Memory B cell (primary cell): ENCODE results near the gene TMED10.
"Not testable (repeated sequence)": the region's sequence is repeated elsewhere in the genome, so short reads cannot be mapped to it uniquely, and the experiment has no call there.

Source experiments
- ATAC-seq: fragments of 150-1000 bp; cut with Tn5 transposase; 2 replicates; pipeline ENCODE4 v1.10.0; 2021; ENCODE audit warnings: low read depth, mild to moderate bottlenecking, moderate library complexity
- DNase-seq, 2 donors: peaks; one replicate each; pipeline ENCODE4 v3.0.0; 2022; ENCODE audit warnings: low spot score in 2 of 2
- H3K27ac Mint-ChIP-seq: one replicate; pipeline ENCODE4 v1.8.0; 2022; ENCODE audit warnings: mild to moderate bottlenecking, moderate library complexity, mixed read lengths
- H3K27me3 Mint-ChIP-seq: one replicate; pipeline ENCODE4 v1.8.0; 2022; ENCODE audit warnings: mixed read lengths
- H3K36me3 Mint-ChIP-seq: one replicate; pipeline ENCODE4 v1.8.0; 2022; ENCODE audit warnings: mild to moderate bottlenecking, mixed read lengths
- H3K4me1 Mint-ChIP-seq: one replicate; pipeline ENCODE4 v1.8.0; 2022; ENCODE audit warnings: mixed read lengths
- H3K4me3 Mint-ChIP-seq: one replicate; pipeline ENCODE4 v1.8.0; 2022; ENCODE audit warnings: mild to moderate bottlenecking, moderate library complexity, mixed read lengths
- H3K9me3 Mint-ChIP-seq: one replicate; pipeline ENCODE4 v1.8.0; 2022; ENCODE audit warnings: mixed read lengths

The TMED10 gene

GRCh38 chr14:75141062-75141461 is 35.4 kb downstream of the TMED10 start:
- Mint-ChIP-seq H3K4me3 (no peak overlapping the region), H3K27me3 (no peaks in the 10 kb centered on the region), H3K4me1 (peaks cover 24% of the 10 kb centered on the region), H3K36me3 (peaks cover 3% of the 10 kb centered on the region), H3K27ac (peak overlapping the region; percentile 18), H3K9me3 (no peaks in the 10 kb centered on the region)
- DNase-seq = no peak
- no peak for ATAC-seq

DNA sequence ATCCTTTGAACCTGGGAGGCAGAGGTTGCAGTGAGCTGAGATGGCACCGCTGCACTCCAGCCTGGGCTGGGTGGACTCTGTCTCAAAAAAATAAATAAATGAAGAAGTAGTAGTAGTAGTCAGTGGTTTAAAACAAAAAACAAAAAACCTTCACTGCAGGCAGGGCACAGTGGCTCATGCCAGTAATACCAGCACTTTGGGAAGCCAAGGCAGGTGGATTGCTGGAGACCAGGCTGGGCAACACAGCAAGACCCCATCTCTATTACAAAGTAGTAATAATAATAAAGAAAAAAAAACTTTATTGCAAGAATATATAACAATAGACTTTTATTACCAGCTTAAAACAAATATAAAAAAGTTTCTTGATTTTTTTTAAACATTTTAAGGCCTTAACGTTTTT is 35.8 kb downstream of the TMED10 start:
- Mint-ChIP-seq H3K36me3 (peaks cover 4% of the 10 kb centered on the region), H3K9me3 (no peaks in the 10 kb centered on the region), H3K27me3 (no peaks in the 10 kb centered on the region), H3K27ac (peak overlapping the region; percentile 18), H3K4me3 (no peak overlapping the region), H3K4me1 (peaks cover 23% of the 10 kb centered on the region)
- no peak for DNase-seq
- ATAC-seq = no peak

GRCh38 chr14:75139185-75139584 is 37.2 kb downstream of the TMED10 start:
- Mint-ChIP-seq H3K4me3 (peak overlapping the region; percentile 37), H3K27ac (peak overlapping the region; percentile 42), H3K9me3 (no peaks in the 10 kb centered on the region), H3K4me1 (peaks cover 21% of the 10 kb centered on the region), H3K36me3 (peaks cover 15% of the 10 kb centered on the region), H3K27me3 (no peaks in the 10 kb centered on the region)
- no peak for DNase-seq
- ATAC-seq = no peak

GRCh38 chr14:75138492-75138891 is 37.9 kb downstream of the TMED10 start:
- Mint-ChIP-seq H3K4me1 (peaks cover 21% of the 10 kb centered on the region), H3K27me3 (no peaks in the 10 kb centered on the region), H3K9me3 (no peaks in the 10 kb centered on the region), H3K27ac (peak overlapping the region; percentile 70), H3K4me3 (peak overlapping the region; percentile 53), H3K36me3 (peaks cover 20% of the 10 kb centered on the region)
- peak in 1 of 2 donors; percentile 2 for DNase-seq
- ATAC-seq = peak; percentile 94

GRCh38 chr14:75134644-75135043 is 41.8 kb downstream of the TMED10 start:
- Mint-ChIP-seq H3K27me3 (no peaks in the 10 kb centered on the region), H3K36me3 (peaks cover 25% of the 10 kb centered on the region), H3K4me3 (no peak overlapping the region), H3K4me1 (peaks cover 11% of the 10 kb centered on the region), H3K27ac (peak overlapping the region; percentile 64), H3K9me3 (no peaks in the 10 kb centered on the region)
- no peak for DNase-seq
- ATAC-seq = no peak

- H3K27ac Mint-ChIP-seq = peak overlapping the region; percentile 64
Observed at GRCh38 chr14:75133597-75133996, 42.8 kb downstream of the TMED10 start.

GRCh38 chr14:75132382-75133086 is 43.9 kb downstream of the TMED10 start:
- peaks cover 7% of the 10 kb centered on the region for H3K4me1 Mint-ChIP-seq
- H3K27ac Mint-ChIP-seq = peak overlapping the region; percentile 29
- peaks cover 23% of the 10 kb centered on the region for H3K36me3 Mint-ChIP-seq
- H3K27me3 Mint-ChIP-seq = no peaks in the 10 kb centered on the region
- peak; percentile 63 to 77 for DNase-seq
- peak; percentile 87 for ATAC-seq
- H3K9me3 Mint-ChIP-seq = no peaks in the 10 kb centered on the region
- no peak overlapping the region for H3K4me3 Mint-ChIP-seq

More at GRCh38 chr14:75133597-75133996, 42.8 kb downstream of the TMED10 start:
- Mint-ChIP-seq H3K36me3 (peaks cover 25% of the 10 kb centered on the region), H3K27me3 (no peaks in the 10 kb centered on the region), H3K4me1 (peaks cover 9% of the 10 kb centered on the region), H3K4me3 (no peak overlapping the region), H3K9me3 (no peaks in the 10 kb centered on the region)
- DNase-seq (no peak), ATAC-seq (no peak)

- Mint-ChIP-seq H3K4me3 (peak overlapping the region; percentile 21), H3K4me1 (peaks cover 31% of the 10 kb centered on the region), H3K9me3 (no peaks in the 10 kb centered on the region), H3K36me3 (peaks cover 5% of the 10 kb centered on the region), H3K27me3 (no peaks in the 10 kb centered on the region), H3K27ac (no peak overlapping the region)
- ATAC-seq (no peak), DNase-seq (no peak)
Observed at GRCh38 chr14:75128596-75128990, 47.8 kb downstream of the TMED10 start.

- ATAC-seq (no peak), DNase-seq (no peak)
- no peaks in the 10 kb centered on the region for H3K9me3 Mint-ChIP-seq
- H3K27ac Mint-ChIP-seq = peak overlapping the region; percentile 99
- H3K27me3 Mint-ChIP-seq = no peaks in the 10 kb centered on the region
- peaks cover 31% of the 10 kb centered on the region for H3K4me1 Mint-ChIP-seq
- peaks cover 2% of the 10 kb centered on the region for H3K36me3 Mint-ChIP-seq
- peak overlapping the region; percentile 83 for H3K4me3 Mint-ChIP-seq
Observed at GRCh38 chr14:75127903-75128595, 48.4 kb downstream of the TMED10 start.

- not testable (repeated sequence) for ATAC-seq, DNase-seq, H3K27me3 Mint-ChIP-seq, H3K36me3 Mint-ChIP-seq, H3K9me3 Mint-ChIP-seq
- peak overlapping the region; percentile 99 for H3K27ac Mint-ChIP-seq
- peaks cover 31% of the 10 kb centered on the region for H3K4me1 Mint-ChIP-seq
- H3K4me3 Mint-ChIP-seq = peak overlapping the region; percentile 94
Observed at GRCh38 chr14:75127474-75127820, 49.0 kb downstream of the TMED10 start.

DNA sequence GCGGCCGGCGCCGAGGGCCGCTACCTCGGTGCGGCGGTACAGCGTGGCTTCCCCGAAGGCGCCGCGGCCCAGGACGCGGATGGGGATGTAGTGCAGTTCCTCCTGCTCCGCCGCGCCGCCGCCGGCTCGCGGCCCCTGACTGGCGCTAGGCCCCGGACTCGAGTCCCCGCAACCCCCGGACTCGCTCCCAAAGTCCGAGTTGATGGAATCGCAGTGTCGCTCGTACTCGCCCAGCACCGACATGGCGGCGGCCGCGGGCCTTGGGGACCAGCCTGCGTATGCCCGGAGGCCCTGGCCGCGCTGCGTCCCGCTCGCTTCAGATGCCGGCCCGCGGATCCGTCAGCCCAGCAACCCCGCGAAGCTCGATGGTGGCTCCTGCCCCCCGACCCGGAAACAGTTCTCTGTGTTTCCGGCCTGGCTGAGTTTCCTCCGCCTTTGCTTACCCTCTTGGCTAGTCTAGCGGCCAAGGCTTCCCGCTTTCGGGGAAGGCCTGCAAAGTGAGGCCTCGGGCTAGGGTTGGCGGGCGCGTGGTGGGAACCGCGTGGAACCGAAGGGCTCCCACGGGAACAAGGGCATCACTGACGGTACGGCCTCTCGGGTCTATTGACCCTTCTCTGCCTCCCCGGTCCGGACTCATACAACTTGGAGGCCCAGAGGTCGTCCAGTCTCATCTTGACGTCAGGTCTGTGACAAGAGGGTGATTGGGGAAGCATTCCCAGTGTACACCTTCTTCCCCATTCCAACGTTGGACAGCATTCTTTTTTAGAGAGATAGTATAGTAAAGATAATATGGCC is 49.5 kb downstream of the TMED10 start, which contains the start of gene NEK9:
Gene NEK9, minus strand, starts transcription at position 370 of the 795 bp plus-strand sequence. Its CDS starts 127 bp downstream, at position 243.
- Mint-ChIP-seq H3K9me3 (no peaks in the 10 kb centered on the region), H3K4me3 (peak within 1 kb of the TSS; percentile 94), H3K27me3 (no peaks in the 10 kb centered on the region), H3K4me1 (peaks cover 31% of the 10 kb centered on the region), H3K27ac (peak within 1 kb of the TSS; percentile 99), H3K36me3 (peaks cover 3% of the 10 kb centered on the region)
- ATAC-seq = peak; percentile 87
- peak; percentile 88 to 92 for DNase-seq

GRCh38 chr14:75126121-75126544 is 50.3 kb downstream of the TMED10 start:
- Mint-ChIP-seq H3K27ac (peak overlapping the region; percentile 99), H3K36me3 (peaks cover 4% of the 10 kb centered on the region), H3K27me3 (no peaks in the 10 kb centered on the region), H3K9me3 (no peaks in the 10 kb centered on the region), H3K4me3 (peak overlapping the region; percentile 94), H3K4me1 (peaks cover 31% of the 10 kb centered on the region)
- ATAC-seq = peak; percentile 21
- DNase-seq = peak in 1 of 2 donors; percentile 14

DNA sequence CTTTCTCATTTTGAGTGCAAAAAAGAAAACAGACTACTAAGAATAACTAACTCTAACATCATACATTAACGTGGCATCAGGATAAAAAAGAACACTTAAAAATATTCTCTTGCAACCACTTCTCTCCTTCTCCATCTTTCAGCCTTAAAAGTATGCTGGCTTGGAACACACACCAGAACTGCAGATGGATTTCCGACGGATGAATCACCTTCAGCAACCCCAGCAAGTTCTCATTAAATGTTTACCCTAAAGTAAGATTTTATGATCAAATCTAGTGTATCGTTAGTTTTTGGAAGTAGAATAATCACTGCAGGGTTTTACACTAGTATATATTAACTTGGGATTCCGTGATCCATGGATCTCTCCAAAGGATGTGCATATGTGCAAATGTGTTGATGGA is 50.8 kb downstream of the TMED10 start:
- no peak for ATAC-seq
- H3K27ac Mint-ChIP-seq = peak overlapping the region; percentile 99
- H3K36me3 Mint-ChIP-seq = peaks cover 4% of the 10 kb centered on the region
- no peaks in the 10 kb centered on the region for H3K9me3 Mint-ChIP-seq
- DNase-seq = no peak
- H3K4me3 Mint-ChIP-seq = peak overlapping the region; percentile 94
- H3K4me1 Mint-ChIP-seq = peaks cover 31% of the 10 kb centered on the region
- no peaks in the 10 kb centered on the region for H3K27me3 Mint-ChIP-seq

DNA sequence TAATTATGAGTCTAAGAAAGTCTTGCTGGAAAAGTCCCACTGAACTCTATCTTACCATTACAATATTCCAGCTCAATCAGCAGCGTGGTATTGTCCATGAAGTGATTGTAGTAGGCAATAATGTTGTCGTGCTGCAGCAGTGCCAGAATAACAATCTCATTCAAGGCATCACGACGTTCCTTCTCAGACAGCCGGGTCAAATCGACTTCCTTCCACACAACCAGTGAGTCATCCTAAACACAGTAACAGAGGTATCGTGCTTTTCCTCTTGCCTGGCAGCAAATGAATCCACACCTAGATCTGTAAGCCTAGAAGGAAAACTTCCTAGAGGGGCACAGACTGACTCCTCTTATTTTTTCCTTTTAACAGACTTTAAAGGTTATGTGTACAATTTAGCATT is 52.4 kb downstream of the TMED10 start:
- Mint-ChIP-seq H3K36me3 (peaks cover 8% of the 10 kb centered on the region), H3K4me3 (no peak overlapping the region), H3K4me1 (peaks cover 31% of the 10 kb centered on the region), H3K9me3 (no peaks in the 10 kb centered on the region), H3K27me3 (no peaks in the 10 kb centered on the region), H3K27ac (peak overlapping the region; percentile 87)
- DNase-seq (no peak), ATAC-seq (no peak)
